Peyer's patch (tissue), 4 donors: ENCODE data around the gene PXDN. TPM values are rescaled to one million over a fixed set of nuclear protein-coding genes. Genes with fewer than 3 reads are reported as not detected.

ENCODE experiments used
- DNase-seq, 3 donors: peaks; one replicate each; pipeline ENCODE4 v3.0.0-alpha.2; 2017 to 2019
- H3K27ac ChIP-seq, 4 donors: fragments of 200-600 bp; sonication (generic); one replicate each; pipeline ENCODE4 v1.5.1; 2016 to 2019
- H3K27me3 ChIP-seq, 2 donors: fragments of 200-600 bp; sonication (generic); one replicate each; pipeline ENCODE4 v1.5.1; 2019
- H3K36me3 ChIP-seq, 3 donors: fragments of 200-600 bp; sonication (generic); one replicate each; pipeline ENCODE4 v1.5.1; 2016 to 2019
- H3K4me1 ChIP-seq, 4 donors: fragments of 200-600 bp; sonication (generic); one replicate each; pipeline ENCODE4 v1.5.1; 2016 to 2019
- H3K4me3 ChIP-seq, 4 donors: fragments of 200-600 bp; sonication (generic); 1 replicate in 3 of 4; 2 replicates in 1 of 4; pipeline ENCODE4 v1.5.1; 2016 to 2019; ENCODE audit warnings: mild to moderate bottlenecking in 1 of 4
- H3K9me3 ChIP-seq, 4 donors: fragments of 200-600 bp; sonication (generic); one replicate each; pipeline ENCODE4 v1.5.1; 2016 to 2019; ENCODE audit warnings: mild to moderate bottlenecking in 1 of 4
- POLR2A ChIP-seq, 2 donors: fragments of 450-650 bp; IDR thresholded peaks; one replicate each; pipeline ENCODE4 v1.5.1; 2017; ENCODE audit warnings: antibody characterized with exemption in 2 of 2, mild to moderate bottlenecking in 2 of 2, moderate library complexity in 2 of 2
- total RNA-seq, 4 donors: library from RNA; depleted of rRNA; stranded (reverse); fragments of >200 nt; gene quantifications; one replicate each; pipeline ENCODE4 v1.1.0, GENCODE V29; 2016
- TF ChIP-seq, protein P1 (sequence below), 6 experiments: fragments of 450-650 bp in 4 of 6; fragments of 200-600 bp in 2 of 6; sonication (generic) in 1 of 6; IDR thresholded peaks; one replicate each; pipeline ENCODE4 v1.5.1; 2017 to 2019; ENCODE audit warnings: antibody characterized with exemption in 6 of 6, mild to moderate bottlenecking in 3 of 6, moderate library complexity in 1 of 6

The PXDN gene
- total RNA-seq, 4 donors from 2014 or later = 7.5 to 148 (median 21.0) TPM

DNA sequence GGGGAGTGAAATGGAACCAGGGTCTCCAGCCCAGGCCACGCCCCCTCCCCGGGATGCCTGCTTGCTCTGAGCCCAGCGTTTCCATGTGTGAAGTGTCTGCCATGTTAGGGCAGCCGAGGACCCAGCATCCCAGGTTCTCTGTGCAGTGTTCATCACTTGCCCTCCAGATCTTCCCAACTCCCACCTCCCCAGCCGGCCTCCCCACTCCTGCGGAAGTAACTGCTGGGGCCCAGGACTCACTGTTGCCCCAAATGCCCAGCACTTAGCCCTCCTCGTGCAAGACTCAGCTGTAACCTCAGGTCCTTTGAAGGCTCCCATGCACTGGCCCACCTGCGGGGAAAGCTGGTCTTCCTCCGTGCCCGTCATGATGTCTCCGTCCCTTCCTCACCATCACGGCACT, 9.7 kb upstream of the PXDN start:
- Histone ChIP-seq H3K9me3 (peaks cover 0 to 5% (median 0%) of the 10 kb centered on the region in 4 donors), H3K4me1 (peaks cover 0 to 9% (median 0%) of the 10 kb centered on the region in 4 donors), H3K27ac (no peak overlapping the region), H3K4me3 (no peak overlapping the region), H3K36me3 (no peaks in the 10 kb centered on the region), H3K27me3 (no peaks in the 10 kb centered on the region)
- TF ChIP-seq, protein P1, sequence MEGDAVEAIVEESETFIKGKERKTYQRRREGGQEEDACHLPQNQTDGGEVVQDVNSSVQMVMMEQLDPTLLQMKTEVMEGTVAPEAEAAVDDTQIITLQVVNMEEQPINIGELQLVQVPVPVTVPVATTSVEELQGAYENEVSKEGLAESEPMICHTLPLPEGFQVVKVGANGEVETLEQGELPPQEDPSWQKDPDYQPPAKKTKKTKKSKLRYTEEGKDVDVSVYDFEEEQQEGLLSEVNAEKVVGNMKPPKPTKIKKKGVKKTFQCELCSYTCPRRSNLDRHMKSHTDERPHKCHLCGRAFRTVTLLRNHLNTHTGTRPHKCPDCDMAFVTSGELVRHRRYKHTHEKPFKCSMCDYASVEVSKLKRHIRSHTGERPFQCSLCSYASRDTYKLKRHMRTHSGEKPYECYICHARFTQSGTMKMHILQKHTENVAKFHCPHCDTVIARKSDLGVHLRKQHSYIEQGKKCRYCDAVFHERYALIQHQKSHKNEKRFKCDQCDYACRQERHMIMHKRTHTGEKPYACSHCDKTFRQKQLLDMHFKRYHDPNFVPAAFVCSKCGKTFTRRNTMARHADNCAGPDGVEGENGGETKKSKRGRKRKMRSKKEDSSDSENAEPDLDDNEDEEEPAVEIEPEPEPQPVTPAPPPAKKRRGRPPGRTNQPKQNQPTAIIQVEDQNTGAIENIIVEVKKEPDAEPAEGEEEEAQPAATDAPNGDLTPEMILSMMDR (IDR thresholded peaks at IDR 0.05) = no peak
- TF ChIP-seq POLR2A (IDR thresholded peaks at IDR 0.05) = no peak
- DNase-seq = no peak

GRCh38 chr2:1752751-1753150, 8.4 kb upstream of the PXDN start:
- Histone ChIP-seq H3K4me1 (peaks cover 0 to 9% (median 0%) of the 10 kb centered on the region in 4 donors), H3K4me3 (no peak overlapping the region), H3K27ac (no peak overlapping the region), H3K36me3 (no peaks in the 10 kb centered on the region), H3K9me3 (peaks cover 0 to 5% (median 0%) of the 10 kb centered on the region in 4 donors), H3K27me3 (no peaks in the 10 kb centered on the region)
- TF ChIP-seq POLR2A (IDR thresholded peaks at IDR 0.05) = no peak
- TF ChIP-seq, protein P1 (IDR thresholded peaks at IDR 0.05) = no peak
- DNase-seq = no peak

DNA sequence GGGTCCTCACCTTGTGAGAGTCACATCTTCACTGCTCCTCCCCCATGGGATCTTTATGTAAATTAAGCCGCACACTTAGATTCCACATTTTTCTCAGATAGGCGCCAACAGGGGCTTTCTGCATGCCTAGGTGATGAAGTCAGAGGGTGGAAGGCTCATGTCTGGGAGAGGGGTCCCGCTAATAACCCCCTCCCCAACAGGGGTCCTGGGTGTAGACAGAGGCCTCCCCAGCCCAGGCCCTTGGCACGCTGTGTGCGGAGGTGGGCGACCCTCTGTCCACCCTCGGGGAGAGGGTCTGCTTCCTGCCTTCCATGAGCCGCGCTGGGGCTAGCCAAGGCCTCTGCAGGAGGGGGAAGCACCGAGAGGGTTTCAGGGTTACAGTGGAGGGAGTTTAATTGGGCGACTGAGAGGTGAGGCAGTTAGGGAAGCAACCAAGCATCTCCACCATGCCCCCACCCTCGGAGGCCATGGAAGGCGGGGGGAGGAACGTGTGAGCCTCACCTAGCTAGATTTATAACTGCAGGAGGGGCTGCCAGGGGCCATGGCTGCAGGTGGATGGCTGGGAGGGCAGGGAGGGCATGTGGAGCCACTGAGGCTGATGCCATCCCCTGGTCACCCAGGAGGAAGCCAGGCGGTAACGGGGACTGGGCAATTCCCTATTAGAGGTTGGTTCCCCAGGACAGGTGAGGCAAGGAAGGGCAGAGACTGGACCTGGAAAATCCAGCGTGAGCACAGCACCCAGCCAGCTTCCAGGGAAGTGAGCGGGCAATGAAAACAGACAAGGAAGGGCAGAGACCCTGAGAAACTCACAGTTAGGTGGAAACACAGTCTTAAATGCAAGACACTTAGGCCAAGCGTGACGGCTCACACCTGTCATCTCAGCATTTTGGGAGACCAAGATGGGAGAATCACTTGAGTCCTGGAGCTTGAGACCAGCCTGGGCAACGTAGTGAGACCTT, 7.7 kb upstream of the PXDN start:
- DNase-seq = no peak
- no peak overlapping the region for H3K27ac ChIP-seq
- TF ChIP-seq POLR2A (IDR thresholded peaks at IDR 0.05) = no peak
- TF ChIP-seq, protein P1 (IDR thresholded peaks at IDR 0.05) = no peak
- H3K9me3 ChIP-seq = peaks cover 0 to 5% (median 0%) of the 10 kb centered on the region in 4 donors
- peaks cover 0 to 9% (median 0%) of the 10 kb centered on the region in 4 donors for H3K4me1 ChIP-seq
- no peaks in the 10 kb centered on the region for H3K27me3 ChIP-seq
- no peaks in the 10 kb centered on the region for H3K36me3 ChIP-seq
- no peak overlapping the region for H3K4me3 ChIP-seq

DNA sequence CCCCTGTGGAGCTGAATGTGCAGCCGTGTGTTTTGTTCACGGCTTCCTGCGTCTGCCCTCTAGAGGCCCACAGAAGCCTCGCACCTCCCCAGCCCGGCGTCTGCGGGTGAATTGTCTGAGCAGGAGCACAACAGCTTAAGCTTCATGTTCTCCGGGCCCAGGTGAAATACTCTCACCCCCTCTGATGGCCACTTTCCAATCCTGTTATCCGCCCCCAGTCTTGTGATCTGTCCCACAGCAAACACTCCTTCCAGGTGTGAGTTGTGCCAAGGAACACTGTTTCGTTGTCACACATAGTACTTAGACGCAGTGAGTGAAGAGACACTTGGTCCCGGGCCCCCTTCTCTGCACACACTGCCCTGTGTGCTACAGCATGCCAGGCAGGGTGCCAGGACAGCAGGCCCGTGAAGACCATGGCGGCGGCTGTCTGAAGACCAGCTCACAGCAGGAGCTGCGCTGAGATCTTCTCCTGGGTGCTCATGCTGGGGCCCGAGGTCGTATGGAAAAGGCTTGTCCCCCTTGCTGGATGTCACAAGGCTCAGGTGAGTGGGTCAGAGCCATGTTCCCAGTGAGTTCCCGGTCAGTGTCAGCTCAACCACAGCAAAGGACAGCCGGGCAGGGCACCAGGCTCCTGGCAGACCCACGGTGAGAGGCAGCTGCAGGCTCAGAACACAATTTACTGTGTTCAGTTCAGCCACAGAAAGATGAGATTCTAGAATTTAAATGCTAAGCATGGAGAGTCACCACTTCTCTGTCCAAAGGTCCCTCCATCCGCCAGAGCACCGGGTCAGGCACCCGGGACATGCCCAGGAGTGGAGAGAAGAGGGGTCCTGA, 6.8 kb upstream of the PXDN start:
- no peak overlapping the region for H3K27ac ChIP-seq
- H3K9me3 ChIP-seq = peaks cover 0 to 5% (median 0%) of the 10 kb centered on the region in 4 donors
- no peak for TF ChIP-seq POLR2A (IDR thresholded peaks at IDR 0.05)
- TF ChIP-seq, protein P1 (IDR thresholded peaks at IDR 0.05) = peak in 4 of 6 experiments; percentile 37 to 54 (median 44)
- no peak overlapping the region for H3K4me3 ChIP-seq
- no peaks in the 10 kb centered on the region for H3K36me3 ChIP-seq
- H3K27me3 ChIP-seq = no peaks in the 10 kb centered on the region
- H3K4me1 ChIP-seq = peaks cover 0 to 9% (median 0%) of the 10 kb centered on the region in 4 donors
- no peak for DNase-seq

DNA sequence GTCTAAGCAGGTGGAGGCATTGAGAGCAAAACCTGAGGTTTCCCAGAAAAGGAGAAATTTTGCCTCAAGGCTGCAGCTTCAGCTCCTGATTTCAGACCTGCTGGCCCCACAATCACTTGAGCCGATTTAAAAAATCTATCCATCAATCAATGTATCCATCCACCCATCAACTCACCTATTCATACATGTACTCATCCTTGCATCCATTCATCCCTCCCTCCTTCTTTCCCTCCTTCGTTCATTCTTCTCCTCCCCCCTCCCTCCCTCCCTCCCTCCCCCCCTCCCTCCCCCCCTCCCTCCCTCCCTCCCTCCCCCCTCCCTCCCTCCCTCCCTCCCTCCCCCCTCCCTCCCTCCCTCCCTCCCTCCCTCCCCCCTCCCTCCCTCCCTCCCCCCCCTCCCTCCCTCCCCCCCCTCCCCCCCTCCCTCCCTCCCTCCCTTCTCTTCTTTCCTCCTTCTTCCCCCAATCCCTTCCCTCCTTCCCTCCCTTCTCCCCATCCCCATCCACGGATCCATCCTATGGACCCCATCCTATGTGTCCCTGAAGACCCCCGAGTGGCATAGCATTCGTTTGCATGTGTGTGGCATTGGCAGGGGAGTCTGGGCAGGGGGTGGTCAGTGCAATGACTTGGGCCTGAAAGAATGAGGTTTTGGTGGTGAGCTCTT, 6.1 kb upstream of the PXDN start:
- no peak for TF ChIP-seq POLR2A (IDR thresholded peaks at IDR 0.05)
- TF ChIP-seq, protein P1 (IDR thresholded peaks at IDR 0.05) = no peak
- no peaks in the 10 kb centered on the region for H3K27me3 ChIP-seq
- DNase-seq = no peak
- no peak overlapping the region for H3K4me3 ChIP-seq
- H3K9me3 ChIP-seq = peaks cover 0 to 5% (median 0%) of the 10 kb centered on the region in 4 donors
- H3K4me1 ChIP-seq = peaks cover 0 to 2% (median 0%) of the 10 kb centered on the region in 4 donors
- no peaks in the 10 kb centered on the region for H3K36me3 ChIP-seq
- no peak overlapping the region for H3K27ac ChIP-seq
